GM06990 (cell line): Measurements from ENCODE around the gene FBXO46.

Experiments
- DNase-seq: peaks from one replicate; pipeline ENCODE4 v3.0.0-alpha.2; 2011; ENCODE audit not compliant: insufficient read length; ENCODE audit errors: extremely low read depth
- H3K27me3 ChIP-seq: replicated peaks from 2 replicates; pipeline ENCODE4 v1.6.0; 2011; ENCODE audit warnings: low read length; ENCODE audit not compliant: control insufficient read depth, insufficient read depth
- H3K36me3 ChIP-seq: 2 replicates; pipeline ENCODE4 v1.5.1; 2011; ENCODE audit warnings: low read length; ENCODE audit not compliant: control insufficient read depth, insufficient read depth
- H3K4me3 ChIP-seq: replicated peaks from 2 replicates; pipeline ENCODE4 v1.5.1; 2011; ENCODE audit warnings: low read depth, mild to moderate bottlenecking, control low read depth, low read length
- CTCF ChIP-seq: IDR thresholded peaks from 2 replicates; pipeline ENCODE4 v1.5.1; 2011; ENCODE audit warnings: low read length, control low read depth, mild to moderate bottlenecking, inconsistent platforms; ENCODE audit not compliant: insufficient read depth, poor library complexity, severe bottlenecking

The FBXO46 gene

GRCh38 chr19:45777395-45777961, 46.8 kb upstream of the FBXO46 start:
- Histone ChIP-seq H3K4me3 (no peak overlapping the region), H3K36me3 (peaks cover 15% of the 10 kb centered on the region), H3K27me3 (no peaks in the 10 kb centered on the region)
- TF ChIP-seq CTCF, result no peak
- DNase-seq, result no peak

GRCh38 chr19:45774765-45775164, 44.1 kb upstream of the FBXO46 start:
- DNase-seq, result no peak
- no peak for TF ChIP-seq CTCF
- Histone ChIP-seq H3K36me3 (peaks cover 17% of the 10 kb centered on the region), H3K4me3 (no peak overlapping the region), H3K27me3 (no peaks in the 10 kb centered on the region)

GRCh38 chr19:45773384-45773783, 42.7 kb upstream of the FBXO46 start:
- Histone ChIP-seq H3K27me3 (no peaks in the 10 kb centered on the region), H3K36me3 (peaks cover 17% of the 10 kb centered on the region), H3K4me3 (no peak overlapping the region)
- TF ChIP-seq CTCF, result no peak
- no peak for DNase-seq

- H3K4me3 ChIP-seq, result no peak overlapping the region
- no peak for TF ChIP-seq CTCF
- no peak for DNase-seq
- no peaks in the 10 kb centered on the region for H3K27me3 ChIP-seq
- H3K36me3 ChIP-seq, result peaks cover 16% of the 10 kb centered on the region
Measured at GRCh38 chr19:45772912-45773311, 42.2 kb upstream of the FBXO46 start.

- Histone ChIP-seq H3K4me3 (no peak overlapping the region), H3K36me3 (peaks cover 11% of the 10 kb centered on the region), H3K27me3 (no peaks in the 10 kb centered on the region)
- TF ChIP-seq CTCF, result no peak
- no peak for DNase-seq
Measured at GRCh38 chr19:45772130-45772840, 41.6 kb upstream of the FBXO46 start.
